PC-9 (cell line): Measurements from ENCODE around the gene LPIN2.

ENCODE experiments used
- CTCF ChIP-seq: fragments of 200-600 bp; sonication (generic); conservative IDR thresholded peaks from 2 replicates; pipeline ENCODE4 v1.6.1; 2017; ENCODE audit warnings: mixed run types, antibody characterized with exemption, mild to moderate bottlenecking, moderate library complexity
- EZH2 ChIP-seq: fragments of 200-600 bp; sonication (generic); IDR thresholded peaks from 2 replicates; pipeline ENCODE4 v1.8.0; 2017; ENCODE audit warnings: antibody characterized with exemption, low read depth

- TF ChIP-seq CTCF (no peak), EZH2 (no peak)
Observed at GRCh38 chr18:2967820-2968219, 45.1 kb downstream of the LPIN2 start.
